Renal pelvis (tissue), 4 donors: ENCODE results near the gene TJP2. TPM values are rescaled to one million over a fixed set of nuclear protein-coding genes. Genes with fewer than 3 reads are reported as not detected.

Source experiments
- DNase-seq: peaks from one replicate; pipeline ENCODE4 v3.0.0-alpha.2; 2013
- polyA plus RNA-seq, 3 donors: library from polyadenylated mRNA; unstranded; fragments of 120-200 nt; gene quantifications; one replicate each; pipeline ENCODE4 v1.2.1, GENCODE V29; 2013; ENCODE audit not compliant: insufficient read length in 3 of 3

Gene TJP2
- polyA plus RNA-seq, 3 donors: 78.1 to 104 (median 101) TPM

GRCh38 chr9:69222970-69223369, 48.9 kb downstream of the TJP2 start:
- no peak for DNase-seq

GRCh38 chr9:69223605-69224004, 49.5 kb downstream of the TJP2 start:
- peak; percentile 26 for DNase-seq

GRCh38 chr9:69229367-69229766, 55.3 kb downstream of the TJP2 start:
- no peak for DNase-seq

- no peak for DNase-seq
These were observed 58.1 kb downstream of the TJP2 start for GRCh38 chr9:69232135-69232534.

- DNase-seq: no peak
These were observed 60.6 kb downstream of the TJP2 start for GRCh38 chr9:69234683-69235082.

GRCh38 chr9:69236188-69236587, 62.1 kb downstream of the TJP2 start:
- no peak for DNase-seq

GRCh38 chr9:69237702-69238295, 63.7 kb downstream of the TJP2 start:
- no peak for DNase-seq

- no peak for DNase-seq
These were observed 69.0 kb downstream of the TJP2 start for GRCh38 chr9:69243116-69243515.

GRCh38 chr9:69246629-69247028, 72.6 kb downstream of the TJP2 start:
- DNase-seq: no peak

GRCh38 chr9:69248005-69248404, 73.9 kb downstream of the TJP2 start:
- no peak for DNase-seq

- no peak for DNase-seq
These were observed 75.3 kb downstream of the TJP2 start for GRCh38 chr9:69249337-69249736.

GRCh38 chr9:69250681-69251080, 76.6 kb downstream of the TJP2 start:
- DNase-seq: no peak

- no peak for DNase-seq
These were observed 78.4 kb downstream of the TJP2 start for GRCh38 chr9:69252436-69252835.

- no peak for DNase-seq
These were observed 79.0 kb downstream of the TJP2 start for GRCh38 chr9:69253057-69253456.

GRCh38 chr9:69254223-69254622, 80.1 kb downstream of the TJP2 start:
- DNase-seq: no peak

GRCh38 chr9:69255591-69255990, 81.5 kb downstream of the TJP2 start:
- DNase-seq: no peak

GRCh38 chr9:69258551-69258950, 84.5 kb downstream of the TJP2 start:
- DNase-seq: no peak

- no peak for DNase-seq
These were observed 86.1 kb downstream of the TJP2 start for GRCh38 chr9:69260161-69260560.

- no peak for DNase-seq
These were observed 87.6 kb downstream of the TJP2 start for GRCh38 chr9:69261636-69262035.

- no peak for DNase-seq
These were observed 90.4 kb downstream of the TJP2 start for GRCh38 chr9:69264526-69264925.

GRCh38 chr9:69265891-69266290, 91.8 kb downstream of the TJP2 start:
- no peak for DNase-seq

- no peak for DNase-seq
These were observed 98.1 kb downstream of the TJP2 start for GRCh38 chr9:69272212-69272611.

GRCh38 chr9:69273161-69273560, 99.1 kb downstream of the TJP2 start:
- DNase-seq: no peak

GRCh38 chr9:69276775-69277174, 102.7 kb downstream of the TJP2 start:
- DNase-seq: no peak
